Thyroid gland (tissue), 4 donors: Measurements from ENCODE around the gene ZNF235.

Source experiments
- CTCF ChIP-seq, 6 experiments: fragments of 200-600 bp in 3 of 6; fragments of 450-650 bp in 3 of 6; sonication (generic) in 3 of 6; IDR thresholded peaks; one replicate each; pipeline ENCODE4 v1.5.1; 2016 to 2019; ENCODE audit warnings: antibody characterized with exemption in 6 of 6, mild to moderate bottlenecking in 2 of 6, inconsistent platforms in 1 of 6, moderate library complexity in 1 of 6
- POLR2A ChIP-seq, 2 donors: fragments of 450-650 bp; IDR thresholded peaks; one replicate each; pipeline ENCODE4 v1.6.1; 2017; ENCODE audit warnings: antibody characterized with exemption in 2 of 2, mild to moderate bottlenecking in 2 of 2, moderate library complexity in 1 of 2

GRCh38 chr19:44332145-44332544, 27.3 kb upstream of the ZNF235 start:
- TF ChIP-seq CTCF (IDR thresholded peaks at IDR 0.05) (no peak), POLR2A (IDR thresholded peaks at IDR 0.05) (no peak)
